Islet of Langerhans (tissue), 1 donor: ENCODE results near the gene IL23R.
"Not testable (repeated sequence)": the region's sequence is repeated elsewhere in the genome, so short reads cannot be mapped to it uniquely, and the experiment has no call there.

ENCODE experiments used
- FAIRE-seq: peaks from one replicate; lab custom pipeline; 2011; peaks lifted over from hg19 to GRCh38; lab: Jason Lieb, UNC

IL23R gene, protein sequence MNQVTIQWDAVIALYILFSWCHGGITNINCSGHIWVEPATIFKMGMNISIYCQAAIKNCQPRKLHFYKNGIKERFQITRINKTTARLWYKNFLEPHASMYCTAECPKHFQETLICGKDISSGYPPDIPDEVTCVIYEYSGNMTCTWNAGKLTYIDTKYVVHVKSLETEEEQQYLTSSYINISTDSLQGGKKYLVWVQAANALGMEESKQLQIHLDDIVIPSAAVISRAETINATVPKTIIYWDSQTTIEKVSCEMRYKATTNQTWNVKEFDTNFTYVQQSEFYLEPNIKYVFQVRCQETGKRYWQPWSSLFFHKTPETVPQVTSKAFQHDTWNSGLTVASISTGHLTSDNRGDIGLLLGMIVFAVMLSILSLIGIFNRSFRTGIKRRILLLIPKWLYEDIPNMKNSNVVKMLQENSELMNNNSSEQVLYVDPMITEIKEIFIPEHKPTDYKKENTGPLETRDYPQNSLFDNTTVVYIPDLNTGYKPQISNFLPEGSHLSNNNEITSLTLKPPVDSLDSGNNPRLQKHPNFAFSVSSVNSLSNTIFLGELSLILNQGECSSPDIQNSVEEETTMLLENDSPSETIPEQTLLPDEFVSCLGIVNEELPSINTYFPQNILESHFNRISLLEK

DNA sequence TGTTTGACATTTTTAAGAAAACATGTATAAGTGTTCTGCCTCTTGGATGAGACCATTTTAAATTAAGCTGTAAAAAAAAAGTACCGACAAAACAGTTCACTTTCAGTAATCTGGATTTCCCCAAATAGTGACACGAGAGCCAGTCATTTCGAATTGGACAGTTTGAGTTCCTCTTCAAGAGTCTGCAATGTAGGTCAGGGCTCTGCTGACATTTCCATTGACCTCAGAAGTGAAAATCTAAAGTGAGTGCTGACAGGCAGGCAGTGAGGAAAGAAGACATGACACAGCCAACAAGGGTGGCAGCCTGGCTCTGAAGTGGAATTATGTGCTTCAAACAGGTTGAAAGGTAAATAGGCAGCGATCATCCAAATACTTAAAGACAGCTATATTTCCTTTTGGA lies at the start of gene IL23R:
IL23R (plus strand) TSS at position 259 of the 400 bp plus-strand sequence. CDS start 1,667 bp downstream, outside the sequence.
- FAIRE-seq, result no peak

DNA sequence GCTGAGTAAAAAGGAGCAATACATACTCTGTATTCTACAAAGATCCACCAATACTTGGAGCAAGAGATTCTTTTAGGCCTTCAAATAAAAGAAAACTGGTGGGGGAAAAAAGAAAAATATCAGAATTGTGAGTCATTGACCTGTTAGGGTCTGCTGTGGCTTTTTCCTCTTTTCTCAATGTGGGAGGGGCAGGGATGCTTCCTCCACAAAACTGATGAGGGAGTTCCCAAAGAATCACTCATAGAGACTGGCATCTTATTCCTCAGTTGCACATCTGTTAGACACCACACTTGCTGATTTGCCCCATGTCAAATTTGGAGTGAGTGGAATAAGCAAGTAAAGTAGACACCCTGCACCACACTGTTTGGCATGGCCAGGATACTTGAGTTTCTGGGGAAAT lies 48.1 kb upstream of the IL23R start:
- no peak for FAIRE-seq

DNA sequence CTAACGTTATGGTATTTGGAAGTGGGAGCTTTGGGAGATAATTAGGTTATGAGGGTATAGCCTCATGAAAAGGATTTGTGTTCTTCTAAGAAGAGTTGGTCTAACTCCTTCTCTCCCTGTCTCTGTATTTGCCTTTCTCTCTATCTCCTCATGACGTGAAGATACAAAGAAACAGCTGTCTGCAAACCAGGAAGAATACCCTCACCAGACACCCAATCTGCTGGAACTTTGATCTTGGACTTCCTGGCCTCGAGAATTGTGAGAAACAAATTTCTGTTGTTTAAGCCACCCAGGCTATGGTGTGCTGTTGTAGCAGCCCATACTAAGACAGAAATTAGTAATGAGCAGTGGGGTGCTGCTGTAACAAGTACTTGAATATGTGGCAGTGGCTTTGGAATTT lies 47.6 kb upstream of the IL23R start:
- FAIRE-seq, result no peak

DNA sequence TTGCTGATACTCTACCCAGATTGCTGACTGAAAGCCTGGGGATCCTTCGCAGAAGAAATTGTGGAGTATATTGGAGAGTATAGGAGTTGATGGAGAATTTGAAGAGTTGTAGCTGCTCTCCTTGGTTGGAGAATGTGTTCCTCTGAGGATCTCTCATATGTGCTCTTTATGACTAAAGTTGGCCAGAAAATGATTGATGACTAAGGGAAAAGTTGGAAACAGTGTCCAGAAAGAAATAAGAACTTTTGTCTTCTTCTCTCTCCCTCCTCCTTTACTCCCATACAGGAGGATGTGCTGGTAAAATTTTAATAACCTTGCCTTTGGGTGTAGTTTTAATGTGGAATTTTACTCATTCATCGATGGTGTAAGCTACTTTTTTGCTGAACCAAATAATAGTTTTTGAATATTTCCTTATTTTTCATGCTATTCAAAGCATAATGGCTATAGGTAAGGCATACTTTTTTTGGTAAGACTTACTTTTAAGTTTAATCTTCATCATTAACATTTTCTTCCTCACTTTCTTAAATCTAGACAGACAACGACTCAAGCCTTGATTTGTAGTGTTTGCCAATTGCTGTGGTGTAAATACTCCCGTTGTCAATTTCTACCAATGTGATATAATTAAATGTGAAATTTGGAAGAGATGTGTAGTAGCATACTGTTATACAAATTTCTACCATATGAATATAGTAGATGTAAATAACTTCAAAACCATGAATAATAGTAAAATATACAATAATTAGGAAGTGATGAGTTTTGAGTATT lies 45.2 kb upstream of the IL23R start:
- peak; percentile 41 for FAIRE-seq

DNA sequence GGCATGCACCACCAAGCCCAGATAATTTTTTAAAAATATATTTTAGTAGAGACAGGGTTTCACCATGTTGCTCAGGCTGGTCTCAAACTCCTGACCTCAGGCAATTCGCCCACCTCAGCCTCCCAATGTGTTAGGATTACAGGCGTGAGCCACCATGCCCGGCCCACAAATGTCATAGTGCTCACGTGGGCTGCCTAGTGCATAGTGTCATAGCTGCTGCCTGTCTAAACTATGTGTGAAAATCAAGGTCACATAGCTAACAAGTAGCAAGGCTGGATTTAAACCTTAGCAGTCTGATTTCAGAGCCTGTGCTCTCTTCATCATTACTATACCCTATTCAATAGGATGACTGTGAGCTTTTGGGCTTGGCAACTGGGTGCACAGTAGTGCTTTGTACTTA lies 41.8 kb upstream of the IL23R start:
- no peak for FAIRE-seq

DNA sequence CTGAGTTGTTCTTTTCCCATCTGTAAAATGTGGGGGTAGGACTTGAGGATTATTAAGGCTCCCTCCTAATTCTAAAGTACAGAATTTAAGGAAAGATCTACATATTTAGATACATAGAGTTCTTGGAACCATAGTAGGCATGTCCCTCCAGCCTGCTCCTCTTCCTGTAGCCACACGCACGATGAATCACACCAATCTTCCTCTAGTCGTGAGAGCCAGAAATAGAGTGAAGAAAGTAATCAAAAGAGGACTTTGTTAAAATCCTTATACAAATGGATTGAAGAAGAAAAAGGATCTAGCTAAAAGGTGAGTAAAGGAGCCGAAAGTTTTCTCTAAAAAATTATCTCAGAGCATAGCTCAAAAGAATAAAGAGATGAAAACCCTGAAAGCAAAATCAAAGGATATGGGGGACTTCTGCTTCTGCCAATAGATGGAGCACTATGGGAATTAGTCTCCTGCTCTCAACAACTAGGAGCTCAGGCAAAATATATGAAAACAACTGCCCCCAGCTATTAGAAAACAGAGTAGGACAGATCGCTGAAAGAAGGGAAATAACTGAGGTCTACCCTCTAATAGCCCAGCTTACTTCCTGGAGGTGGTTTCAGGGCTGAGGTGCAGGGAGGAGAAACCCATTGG lies 40.0 kb upstream of the IL23R start:
- FAIRE-seq, result no peak

DNA sequence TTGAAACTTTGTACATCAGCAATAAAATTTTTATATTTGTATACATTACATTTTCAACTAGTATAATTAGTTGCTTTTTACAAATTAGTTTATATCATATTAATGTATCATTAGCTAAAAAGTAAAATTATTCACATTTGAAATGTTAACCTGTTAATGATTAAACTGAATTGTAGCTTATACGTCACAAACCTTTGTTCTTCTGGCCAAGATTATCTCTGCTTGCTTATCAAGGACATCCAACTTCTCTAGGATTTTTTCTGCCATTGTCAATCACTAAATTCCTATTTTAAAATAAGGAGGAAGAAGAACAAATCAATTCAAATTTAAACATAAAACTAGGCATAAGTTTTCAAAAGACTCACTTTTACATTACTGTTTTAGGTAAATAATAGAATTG lies 39.3 kb upstream of the IL23R start:
- FAIRE-seq, result peak; percentile 60

DNA sequence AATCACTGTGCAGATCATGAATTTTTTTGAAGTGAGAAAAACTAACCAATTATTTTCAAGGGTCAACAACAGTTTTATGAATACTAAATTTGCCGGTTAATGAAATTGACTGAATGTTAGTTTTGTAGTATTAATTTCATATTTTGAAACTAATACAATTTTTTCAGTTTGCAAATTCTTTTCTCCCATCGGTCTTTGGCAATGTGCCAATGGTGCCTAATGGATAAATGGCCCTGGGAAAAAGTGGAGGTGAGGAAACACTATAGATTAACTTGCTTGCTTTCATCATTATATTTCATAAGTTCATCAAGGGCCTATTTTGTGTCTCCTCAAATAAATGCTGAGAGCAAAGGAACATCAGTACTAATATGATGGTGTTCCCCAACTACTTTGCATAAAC lies 35.6 kb upstream of the IL23R start:
- no peak for FAIRE-seq

DNA sequence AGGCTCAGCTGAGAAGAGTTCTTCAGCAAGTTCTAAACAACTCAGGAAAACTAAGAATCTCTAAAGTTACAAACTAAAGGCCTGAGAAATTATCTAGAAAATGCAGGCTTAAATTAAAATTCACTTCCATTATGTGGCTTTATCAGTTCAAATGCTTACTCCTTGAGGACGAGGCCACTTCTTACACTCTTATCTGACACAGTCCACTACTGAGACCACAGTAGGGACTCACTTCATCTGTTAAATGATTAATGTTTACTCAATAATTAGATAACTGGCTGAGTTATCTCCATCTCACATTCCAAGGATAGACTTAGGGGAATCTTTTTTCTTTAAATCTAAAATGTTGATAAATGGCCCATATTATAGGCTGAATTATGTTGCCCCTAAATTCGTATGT lies 33.1 kb upstream of the IL23R start:
- no peak for FAIRE-seq

DNA sequence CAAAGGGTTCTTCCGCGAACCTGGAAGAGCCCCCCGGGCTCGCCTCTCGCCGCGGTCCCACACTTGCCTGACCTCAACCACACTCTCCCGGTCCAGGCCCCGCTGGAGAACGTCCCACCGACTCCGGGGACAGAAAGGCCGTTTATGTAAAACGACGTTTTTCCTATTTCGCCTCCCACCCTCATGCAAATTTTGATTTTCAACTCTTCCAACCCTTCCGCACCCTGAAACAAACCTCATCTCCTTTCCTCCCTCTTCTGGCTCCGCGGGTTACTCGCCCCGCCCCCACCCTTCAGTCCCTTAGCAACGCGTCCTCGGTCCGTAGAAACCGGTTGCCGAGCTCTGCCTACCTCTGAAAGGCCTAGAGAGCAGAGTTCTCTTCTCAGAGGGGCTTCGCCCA lies 31.6 kb upstream of the IL23R start, which contains the start of gene C1orf141:
C1orf141 (minus strand) TSS at position 276 of the 400 bp plus-strand sequence. CDS start 7,730 bp downstream, outside the sequence.
- FAIRE-seq, result no peak

DNA sequence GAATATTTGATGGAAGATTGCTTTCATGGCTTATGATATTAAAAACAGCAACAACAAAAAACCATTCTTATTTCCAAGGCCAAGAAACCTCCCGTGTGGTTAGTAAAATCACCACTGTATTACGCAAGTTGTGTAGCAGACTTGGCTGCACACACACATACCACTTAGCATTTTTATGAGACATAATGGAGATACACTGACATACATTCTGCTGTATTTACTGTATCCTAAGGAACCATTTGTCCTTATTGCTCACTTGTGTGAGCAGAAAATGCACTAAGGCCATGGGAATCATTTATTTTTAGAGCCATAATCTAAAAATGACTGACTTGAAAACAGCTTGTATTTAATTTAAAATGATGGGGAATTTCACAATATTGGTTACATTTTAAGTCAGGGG lies 30.9 kb upstream of the IL23R start:
- no peak for FAIRE-seq

DNA sequence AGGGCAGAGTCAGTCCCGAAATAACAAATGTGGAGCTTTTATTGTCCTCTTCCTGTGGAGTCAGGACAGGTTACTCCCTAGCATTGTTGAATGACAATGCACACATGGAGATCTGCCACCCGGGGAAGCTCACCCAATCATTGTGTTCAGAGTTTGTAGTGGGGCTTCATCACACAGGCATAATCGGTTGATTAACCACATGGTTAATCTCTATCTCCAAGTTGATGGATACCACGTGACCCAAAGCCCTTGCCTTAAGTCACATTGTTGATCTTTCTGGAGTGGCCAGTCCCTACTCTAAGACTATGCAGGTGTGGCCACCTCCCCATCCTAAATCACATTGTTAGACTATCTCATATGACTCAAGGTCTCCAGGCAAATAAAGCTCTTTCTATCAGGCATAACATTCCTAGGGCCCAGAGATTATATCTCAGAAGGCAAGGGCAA lies 28.9 kb upstream of the IL23R start:
- FAIRE-seq, result no peak

DNA sequence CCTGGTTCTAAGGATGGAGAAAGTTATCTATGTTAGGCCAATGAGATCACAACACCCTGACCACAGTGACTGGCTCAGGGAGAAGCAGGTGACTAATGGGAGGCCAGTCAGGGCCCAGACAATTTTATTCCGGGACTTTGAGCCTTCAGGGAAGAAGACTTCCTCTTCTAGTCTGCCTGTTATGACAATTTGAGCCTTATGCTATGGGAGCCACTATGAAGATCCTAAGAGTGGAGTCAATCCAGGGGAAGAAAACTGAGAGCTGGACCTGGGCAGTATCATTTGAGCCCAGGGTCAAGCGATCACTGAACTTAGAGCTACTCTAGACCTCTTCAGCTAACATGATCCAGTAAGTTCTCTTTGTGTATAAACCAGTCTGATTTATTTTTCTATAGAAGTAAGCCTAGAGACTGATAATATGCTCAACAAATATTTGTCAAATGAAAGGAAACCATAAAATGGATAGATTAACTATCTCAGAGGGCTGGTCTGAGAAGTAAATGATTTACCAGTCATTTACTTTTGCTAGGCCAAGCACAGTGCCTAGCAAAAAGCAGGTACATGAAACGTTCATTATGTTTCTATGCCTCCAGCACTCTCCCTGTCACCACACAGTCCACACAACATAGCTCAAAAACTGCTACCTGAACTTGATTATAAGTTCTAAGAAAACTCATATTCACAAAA lies 27.3 kb upstream of the IL23R start:
- peak; percentile 97 for FAIRE-seq

DNA sequence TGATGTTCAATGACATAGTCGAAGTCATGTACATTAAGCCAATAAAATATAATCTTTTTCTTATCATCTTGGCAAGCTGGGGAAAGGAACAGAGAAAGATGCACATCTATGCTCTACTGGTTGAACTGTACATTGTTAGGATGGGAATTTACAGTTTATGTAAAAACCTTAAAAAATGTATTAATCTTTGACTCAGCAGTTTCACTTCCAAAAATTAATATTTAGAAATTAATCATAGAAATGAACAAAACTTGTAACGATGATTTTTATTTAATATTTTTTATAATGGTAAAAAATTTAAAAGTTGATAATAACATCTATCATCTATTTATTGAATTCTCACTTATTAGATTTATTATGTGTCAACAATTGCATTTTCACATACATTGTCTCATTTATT lies 25.8 kb upstream of the IL23R start:
- no peak for FAIRE-seq

DNA sequence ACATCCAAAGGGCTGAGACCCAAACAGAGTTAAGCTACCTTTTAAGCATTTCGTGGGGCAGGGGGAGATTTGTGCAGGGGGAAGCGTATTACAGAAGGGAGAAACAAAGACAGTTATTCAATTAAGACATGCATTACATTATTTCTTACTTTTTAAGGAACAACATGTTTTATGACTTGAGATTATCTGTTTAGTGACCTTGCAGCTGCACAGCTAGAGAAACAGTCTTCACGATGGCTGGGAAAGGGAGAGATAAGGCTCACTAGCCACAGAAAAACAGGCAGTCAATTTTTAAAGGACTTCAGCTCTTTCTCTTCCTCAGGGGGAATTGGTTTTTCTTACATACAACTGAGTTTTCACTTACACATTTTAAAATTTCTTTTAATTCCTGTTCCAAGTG lies 24.4 kb upstream of the IL23R start:
- FAIRE-seq, result not testable (repeated sequence)

DNA sequence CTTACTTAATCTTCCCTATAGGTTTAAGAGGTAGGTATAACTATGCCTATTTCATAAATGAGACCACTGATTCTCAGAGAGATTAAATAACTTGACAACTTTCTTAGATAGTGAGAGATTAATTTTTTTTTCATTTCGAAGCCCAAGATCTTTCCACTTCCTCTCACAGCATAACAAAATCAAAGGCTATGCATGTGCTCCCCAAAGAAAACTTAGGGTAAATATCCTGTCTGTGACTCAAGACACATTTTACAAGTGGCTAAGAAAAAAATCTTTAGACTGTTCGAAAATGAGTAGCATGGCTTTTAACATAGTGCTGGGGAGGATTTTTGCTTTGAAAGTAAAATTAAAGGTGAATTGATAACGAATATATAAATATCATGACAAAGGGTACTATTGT lies 23.3 kb upstream of the IL23R start:
- FAIRE-seq, result no peak

DNA sequence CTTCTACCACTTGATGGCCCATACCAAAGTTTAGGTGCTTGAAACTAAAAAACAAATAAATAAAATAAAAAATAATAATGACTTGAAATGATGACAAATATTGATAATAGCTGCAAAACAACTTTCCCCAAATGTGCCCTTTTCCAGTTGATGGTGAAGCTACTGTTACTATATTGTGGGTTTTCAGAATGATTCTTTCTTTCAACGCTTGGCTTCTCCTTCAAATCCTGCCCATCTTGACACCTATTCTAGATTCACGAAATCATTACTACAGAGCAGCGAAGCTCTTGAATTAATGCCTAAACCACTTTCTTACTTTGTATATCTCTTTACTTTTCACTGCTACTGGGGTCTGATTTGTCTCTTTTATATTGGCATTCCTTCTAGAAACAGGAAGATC lies 22.3 kb upstream of the IL23R start:
- FAIRE-seq, result no peak

DNA sequence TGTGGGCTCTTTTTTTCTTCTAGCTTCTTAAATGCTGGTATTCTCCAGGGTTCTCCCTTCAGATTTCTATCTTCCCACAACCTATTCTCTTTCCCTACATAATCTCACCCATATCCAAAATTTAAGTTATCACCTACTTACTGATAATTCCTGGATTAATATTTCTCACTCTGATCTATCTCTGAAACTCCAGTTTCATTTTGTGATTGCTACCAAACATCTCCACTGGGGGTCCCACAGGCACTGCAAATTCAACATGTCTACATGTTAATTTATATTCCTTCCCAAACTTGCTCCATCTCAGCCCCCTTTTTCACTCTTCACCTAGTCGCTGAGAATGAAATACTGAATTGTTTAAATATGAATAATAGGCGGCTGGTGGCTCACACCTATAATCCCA lies 21.6 kb upstream of the IL23R start:
- no peak for FAIRE-seq

DNA sequence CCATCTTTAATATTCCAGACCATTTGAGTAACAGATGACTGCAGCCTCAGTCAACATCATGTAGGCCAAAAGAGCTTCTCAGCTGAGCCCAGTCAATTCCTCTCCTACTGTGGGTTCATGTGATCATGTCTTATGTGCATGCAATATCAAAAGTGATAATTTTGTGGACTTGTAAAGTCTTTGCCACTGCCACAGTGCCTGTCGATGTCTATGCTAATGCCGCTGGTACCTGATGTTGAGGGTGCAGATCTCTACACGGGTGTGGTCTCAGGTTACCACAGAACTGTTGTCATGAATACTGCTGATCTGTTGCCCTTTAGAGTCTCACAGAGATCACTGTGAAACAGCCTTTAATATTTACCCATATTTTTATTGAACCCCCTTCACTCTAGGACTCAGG lies 20.2 kb upstream of the IL23R start:
- FAIRE-seq, result no peak

DNA sequence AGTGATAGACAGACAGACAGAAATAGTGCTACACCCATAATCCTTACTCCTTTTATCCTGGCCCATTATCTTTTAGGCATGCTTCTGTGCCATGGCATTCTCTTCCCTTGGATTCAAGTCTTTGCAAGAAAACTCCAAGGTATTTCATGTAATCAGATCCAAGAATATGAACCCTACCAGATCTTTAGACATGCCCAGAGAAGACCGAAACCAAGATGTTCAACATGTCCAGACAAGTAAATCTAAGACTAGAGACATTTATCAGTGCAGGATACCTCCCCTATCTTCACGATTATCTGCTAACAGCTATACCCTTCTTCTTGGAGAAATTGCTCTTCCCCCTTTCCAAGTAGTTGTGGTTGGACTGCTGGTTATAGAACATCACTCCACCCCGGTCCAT lies 19.7 kb upstream of the IL23R start:
- no peak for FAIRE-seq

DNA sequence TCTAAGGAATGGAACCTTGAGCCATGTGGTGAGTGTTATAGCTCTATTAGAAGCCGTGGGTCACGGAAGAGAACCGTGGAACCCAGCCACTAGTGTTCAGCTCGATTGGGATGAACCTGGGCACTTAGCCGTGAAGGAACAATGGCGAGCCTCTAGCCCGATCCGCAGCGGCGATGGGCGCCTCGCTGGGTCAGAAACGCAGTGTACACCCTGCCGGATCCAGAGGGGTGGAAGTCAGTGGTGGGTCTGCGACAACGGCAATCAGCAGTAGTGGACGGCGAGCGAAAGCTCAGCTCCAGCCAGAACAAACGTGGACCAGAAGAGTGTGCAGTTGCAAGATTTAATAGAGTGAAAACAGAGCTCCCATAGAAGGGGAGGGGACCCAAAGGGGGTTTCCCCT lies 18.3 kb upstream of the IL23R start:
- FAIRE-seq, result not testable (repeated sequence)
